Activated CD4-positive, alpha-beta T cell treated with anti-CD3 and anti-CD28 coated beads, Interleukin-2, Interleukin-6, amounts not matched to agents 100 ng/mL and 50 ng/mL, durations not matched to agents 16 hours and 8 hours (primary cell): ENCODE measurements around the gene DRAXIN.
A peak's percentile ranks its signal among the peaks of the same experiment; 100 is the strongest.

ENCODE experiments used
- DNase-seq: peaks from one replicate; pipeline ENCODE4 v3.0.0-alpha.2; 2020

DRAXIN gene

DNA sequence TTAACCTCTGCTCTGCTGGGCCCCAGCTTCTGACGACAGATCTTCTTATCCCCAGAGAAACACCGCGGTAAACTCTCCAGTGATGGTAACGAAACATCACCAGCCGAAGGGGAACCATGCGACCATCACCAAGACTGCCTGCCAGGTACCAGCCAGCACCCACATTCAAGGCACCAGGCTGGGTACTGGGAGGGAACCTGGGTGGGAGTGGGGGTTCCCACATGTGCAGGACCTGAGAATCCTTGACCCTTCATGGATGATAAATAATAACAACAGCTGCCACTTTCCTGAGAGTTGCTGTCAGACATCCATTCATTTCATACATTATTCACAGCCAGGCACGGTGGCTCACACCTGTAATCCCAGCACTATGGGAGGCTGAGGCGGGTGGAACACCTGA is 20.8 kb downstream of the DRAXIN start:
- no peak for DNase-seq

DNA sequence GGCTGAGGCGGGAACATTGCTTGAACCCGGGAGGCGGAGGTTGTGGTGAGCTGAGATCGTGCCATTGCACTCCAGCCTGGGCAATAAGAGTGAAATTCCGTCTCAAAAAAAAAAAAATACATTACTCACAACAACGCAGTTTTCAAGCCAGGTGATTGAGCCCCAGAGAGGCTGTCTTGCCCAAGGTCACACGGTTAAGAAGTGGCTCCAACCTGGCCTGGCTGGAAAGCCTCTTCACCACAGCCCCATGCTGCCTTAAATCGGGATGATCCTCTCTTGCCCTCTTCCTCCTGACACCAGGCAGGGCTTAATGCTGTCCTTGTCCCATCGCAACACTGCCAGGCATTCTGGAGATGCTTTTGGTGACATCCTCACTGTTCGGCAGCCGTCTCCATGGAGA is 21.6 kb downstream of the DRAXIN start:
- DNase-seq, result no peak

DNA sequence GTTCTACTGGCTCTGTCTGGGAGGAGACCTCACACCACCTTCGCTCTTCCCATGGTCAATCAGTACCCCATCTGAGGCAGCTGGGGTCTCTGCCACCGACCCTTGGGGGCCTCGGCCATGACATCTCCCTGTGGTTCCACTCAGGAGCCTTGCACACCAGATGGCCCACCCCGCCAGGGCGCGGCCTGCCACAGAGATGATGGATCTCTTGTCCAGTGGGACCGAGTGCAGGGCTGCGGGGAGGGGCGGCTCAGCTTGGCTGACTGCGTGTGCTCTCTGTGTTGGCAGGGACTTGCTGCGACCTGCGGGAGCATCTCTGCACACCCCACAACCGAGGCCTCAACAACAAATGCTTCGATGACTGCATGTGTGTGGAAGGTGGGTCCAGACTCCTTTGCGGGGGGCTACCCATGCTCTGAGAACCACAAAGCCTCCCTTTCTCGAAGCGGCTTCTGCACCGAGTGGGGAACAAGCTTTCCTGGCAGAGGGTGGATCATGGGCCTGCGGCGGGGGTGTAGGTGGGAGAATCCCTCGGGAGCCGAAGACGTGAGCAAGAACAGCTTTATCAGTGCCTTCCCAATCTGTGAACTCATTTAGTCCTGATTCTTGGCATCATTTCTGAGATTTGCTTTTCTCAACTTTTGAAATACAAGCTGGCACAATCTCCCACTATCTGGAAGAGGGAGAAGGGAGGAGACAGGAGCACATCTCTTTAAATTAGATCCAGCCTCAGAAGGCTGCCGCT is 23.5 kb downstream of the DRAXIN start:
- no peak for DNase-seq

DNA sequence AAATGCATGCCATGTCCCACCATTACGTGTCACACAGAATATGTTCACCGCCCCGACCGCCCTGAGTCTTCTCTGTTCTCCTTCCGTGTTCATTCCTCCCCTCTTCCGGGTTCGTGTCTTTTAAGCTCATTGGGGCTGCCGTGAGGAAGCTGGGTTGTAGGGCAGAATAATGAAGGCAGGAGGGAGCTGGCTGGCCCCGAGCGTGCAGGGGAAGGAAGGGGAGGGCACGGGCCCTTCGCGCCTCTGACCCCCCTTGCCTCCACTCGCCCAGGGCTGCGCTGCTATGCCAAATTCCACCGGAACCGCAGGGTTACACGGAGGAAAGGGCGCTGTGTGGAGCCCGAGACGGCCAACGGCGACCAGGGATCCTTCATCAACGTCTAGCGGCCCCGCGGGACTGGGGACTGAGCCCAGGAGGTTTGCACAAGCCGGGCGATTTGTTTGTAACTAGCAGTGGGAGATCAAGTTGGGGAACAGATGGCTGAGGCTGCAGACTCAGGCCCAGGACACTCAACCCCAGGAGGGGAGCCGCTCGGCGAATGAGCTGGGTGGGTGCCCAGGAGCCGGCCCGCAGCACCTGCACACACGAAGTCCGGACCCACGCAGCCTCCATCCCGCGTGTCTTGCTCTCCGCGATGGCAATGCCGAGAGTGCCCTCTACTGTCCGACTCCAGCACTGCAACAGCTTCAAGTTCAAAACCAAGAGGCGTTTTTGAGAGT is 28.0 kb downstream of the DRAXIN start:
- DNase-seq, result peak; percentile 85

DNA sequence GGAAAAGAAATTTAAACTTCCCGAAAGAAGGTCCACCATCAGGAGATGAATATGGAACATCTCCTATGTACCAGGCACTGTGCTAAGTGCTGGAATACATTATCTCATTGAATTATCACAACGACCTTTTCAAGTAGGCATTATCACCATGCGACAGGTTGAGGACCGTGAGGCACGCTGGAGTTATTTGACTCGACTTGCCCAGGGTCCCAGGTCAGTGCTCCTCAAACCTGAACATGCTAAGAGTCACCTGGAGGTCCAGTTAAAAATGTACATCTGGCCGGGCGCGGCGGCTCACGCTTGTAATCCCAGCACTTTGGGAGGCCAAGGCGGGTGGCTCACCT is 28.5 kb downstream of the DRAXIN start:
- DNase-seq, result no peak

DNA sequence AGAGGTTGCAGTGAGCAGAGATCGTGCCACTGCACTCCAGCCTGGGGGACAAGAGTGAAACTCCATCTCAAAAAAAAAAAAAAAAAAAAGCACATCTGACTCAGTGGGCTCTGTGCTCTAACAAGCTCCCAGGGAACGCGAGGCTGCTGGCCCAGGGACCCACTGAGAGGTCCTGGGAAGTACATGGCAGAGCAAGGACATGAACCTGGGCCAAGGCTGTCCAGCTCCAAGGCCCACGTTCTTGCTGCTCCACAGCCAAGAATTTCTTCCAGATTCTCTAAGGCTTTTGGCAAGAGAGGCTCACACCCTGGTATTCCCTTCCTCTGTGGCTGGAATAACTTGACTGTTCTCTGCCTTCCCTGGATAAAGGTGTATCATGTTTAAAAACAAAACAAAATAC is 29.0 kb downstream of the DRAXIN start:
- no peak for DNase-seq

GRCh38 chr1:11721311-11721710 is 29.8 kb downstream of the DRAXIN start:
- no peak for DNase-seq

- no peak for DNase-seq
Measured at GRCh38 chr1:11722538-11722937, 31.0 kb downstream of the DRAXIN start.

- DNase-seq, result no peak
Measured at GRCh38 chr1:11725616-11726015, 34.1 kb downstream of the DRAXIN start.

- DNase-seq, result no peak
Measured at GRCh38 chr1:11727119-11727518, 35.6 kb downstream of the DRAXIN start.

DNA sequence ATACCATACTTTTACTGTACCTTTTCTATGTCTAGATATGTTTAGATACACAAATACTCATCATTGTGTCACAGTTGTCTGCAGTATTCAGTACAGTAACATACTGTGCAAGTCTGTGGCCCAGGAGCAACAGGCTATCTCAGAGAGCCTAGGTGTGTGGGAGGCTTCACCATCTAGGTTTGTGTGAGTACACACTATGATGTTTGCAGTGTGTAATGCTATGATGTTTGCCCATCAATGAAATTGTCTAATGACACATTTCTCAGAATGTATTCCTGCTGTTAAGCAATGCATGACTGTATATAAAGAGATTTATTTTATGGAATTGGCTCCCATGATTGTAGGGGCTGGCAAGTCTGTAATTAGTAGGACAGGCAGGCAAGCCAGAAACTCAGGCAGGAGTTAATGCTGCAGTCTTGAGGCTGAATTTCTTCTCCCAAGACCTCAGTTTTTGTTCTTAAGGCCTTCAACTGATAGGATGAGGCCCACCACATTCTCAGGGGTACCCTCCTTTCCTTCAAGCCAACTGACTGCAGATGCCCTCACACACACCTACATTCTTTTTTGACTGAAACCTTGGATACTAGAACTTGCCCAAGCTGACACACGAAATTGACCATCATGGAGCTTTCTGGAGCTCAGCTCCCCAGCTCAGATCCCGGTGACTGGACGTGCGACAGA is 36.8 kb downstream of the DRAXIN start:
- DNase-seq, result no peak

- no peak for DNase-seq
Measured at GRCh38 chr1:11729155-11729497, 37.6 kb downstream of the DRAXIN start.

- DNase-seq, result no peak
Measured at GRCh38 chr1:11729498-11730428, 38.3 kb downstream of the DRAXIN start.

DNA sequence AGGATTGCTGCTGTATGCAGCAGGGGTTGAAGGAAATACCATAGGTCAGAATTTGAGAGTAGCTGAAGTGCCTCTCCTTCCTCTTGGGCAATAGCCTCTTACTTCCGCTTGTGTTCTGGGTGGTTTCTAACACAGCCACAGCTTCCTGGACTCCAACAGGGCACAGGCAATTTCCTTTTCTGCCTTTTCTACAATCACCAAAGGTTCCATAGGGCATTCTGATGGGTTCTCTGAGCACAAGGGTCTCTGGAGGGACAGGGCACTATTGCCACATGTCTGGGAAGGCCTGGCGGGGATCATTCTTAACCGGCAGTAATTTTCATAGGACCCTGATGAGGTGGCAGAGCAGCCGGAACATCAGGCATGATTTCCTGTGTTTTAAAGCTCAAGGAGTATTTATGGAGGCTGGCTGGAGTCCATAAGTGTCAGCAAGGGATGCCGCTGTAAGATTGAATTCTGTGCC is 39.0 kb downstream of the DRAXIN start:
- peak; percentile 79 for DNase-seq

DNA sequence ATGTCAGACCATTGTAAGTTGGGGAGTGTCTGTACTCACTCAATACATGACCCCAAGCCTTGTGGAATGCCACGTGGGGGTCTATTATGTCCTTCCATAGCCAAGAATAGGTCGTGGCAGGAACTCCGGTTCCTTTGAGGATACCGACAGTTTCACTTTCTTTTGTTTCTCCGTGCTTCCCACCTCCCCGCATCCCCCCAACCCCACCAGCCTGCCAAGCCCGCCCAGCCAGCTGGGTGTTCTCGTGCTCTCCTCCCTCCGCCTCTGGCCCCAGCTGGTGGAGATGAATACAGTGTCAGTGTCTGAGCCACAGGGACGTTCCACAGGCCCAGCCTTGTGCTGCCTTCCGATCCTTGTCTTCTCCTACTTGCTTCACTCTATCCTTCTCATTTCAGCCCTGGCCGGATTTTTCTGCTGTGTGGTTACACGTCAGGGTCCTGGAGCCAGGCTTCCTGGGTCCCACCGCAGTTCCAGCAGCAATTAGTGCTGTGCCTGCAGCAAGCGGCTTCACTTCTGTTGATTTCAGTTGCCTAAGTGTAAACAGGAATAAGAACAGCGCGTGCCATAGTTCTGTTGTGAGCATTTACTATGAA is 40.3 kb downstream of the DRAXIN start:
- no peak for DNase-seq

DNA sequence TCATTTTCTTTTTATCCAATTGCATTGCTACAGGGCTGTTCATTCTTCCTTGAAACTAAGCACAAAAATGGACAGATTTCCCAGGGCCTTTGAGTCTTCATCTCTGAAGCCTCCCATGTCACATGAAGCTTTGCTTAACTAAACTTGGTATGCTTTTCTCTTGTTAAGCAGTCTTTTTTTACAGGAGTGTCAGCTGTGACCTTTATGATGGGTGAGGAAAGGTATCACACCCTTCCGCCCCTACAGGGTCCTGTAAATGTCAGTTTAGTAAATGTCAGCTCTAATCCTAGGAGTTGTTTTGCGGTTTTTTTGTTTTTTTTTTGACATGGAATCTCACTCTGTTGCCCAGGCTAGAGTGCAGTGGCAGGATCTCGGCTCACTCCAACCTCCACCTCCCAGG is 41.8 kb downstream of the DRAXIN start:
- no peak for DNase-seq

DNA sequence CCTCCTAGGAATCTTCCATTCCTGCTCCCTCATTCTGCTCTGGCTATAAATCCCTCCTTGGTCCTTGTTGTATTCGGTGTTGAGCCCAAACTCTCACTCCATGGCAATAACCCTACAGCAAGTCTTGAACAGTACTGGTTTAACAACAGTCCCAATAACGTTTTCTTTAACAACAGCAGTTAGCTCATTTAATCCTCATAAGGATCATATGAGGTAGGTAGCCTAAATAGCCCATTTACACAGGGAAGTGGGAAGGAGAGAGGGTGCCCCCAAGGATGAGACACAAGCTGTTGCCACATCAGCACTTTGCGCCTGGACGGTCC is 44.0 kb downstream of the DRAXIN start:
- DNase-seq, result no peak

DNA sequence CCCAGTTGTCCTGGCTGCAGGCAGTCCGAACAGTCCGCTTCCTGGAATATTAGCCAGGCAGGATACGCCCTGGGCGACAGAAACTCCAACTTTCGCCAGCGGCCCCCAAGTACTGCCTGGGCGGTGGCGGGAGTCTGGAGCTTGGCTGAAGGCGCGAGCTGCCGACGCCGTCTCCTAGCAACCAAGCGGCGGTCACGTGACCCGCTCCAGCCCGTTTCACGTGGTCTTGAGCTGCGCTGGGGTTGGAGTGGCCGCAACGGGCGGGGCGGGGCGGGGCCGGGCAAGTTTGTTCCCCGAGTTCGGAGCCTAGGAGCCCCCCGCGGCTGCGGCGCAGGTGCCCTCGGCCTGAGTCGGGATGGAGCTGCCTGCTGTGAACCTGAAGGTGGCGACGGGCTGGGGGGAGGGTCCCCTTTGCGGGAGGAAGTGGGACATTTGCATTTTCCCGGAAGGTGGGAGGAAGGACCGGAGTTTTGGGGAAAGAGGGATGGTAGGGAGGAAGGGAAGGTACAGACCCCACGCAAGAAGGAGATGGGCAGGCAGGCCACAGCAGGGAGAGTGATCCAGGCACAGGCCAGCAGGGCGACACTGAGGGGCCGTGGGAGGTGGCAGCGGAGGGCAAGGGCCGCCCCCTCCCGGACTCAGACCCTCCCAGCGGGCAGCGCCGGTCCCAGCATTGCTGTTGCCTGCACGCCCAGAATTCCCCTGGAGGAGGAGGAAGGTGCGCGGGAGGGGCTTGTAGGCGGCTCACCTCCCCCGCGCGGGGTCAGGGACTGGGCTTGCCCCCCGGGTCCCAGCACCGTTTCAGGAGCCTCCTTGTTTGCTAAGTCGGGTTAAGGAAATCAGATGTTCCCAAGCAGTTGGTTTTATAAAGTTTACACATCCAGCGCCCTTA is 44.6 kb downstream of the DRAXIN start, which contains the start of gene AGTRAP:
TSS of gene AGTRAP (plus strand) at position 283 of the 892 bp plus-strand sequence. CDS start at position 356, 73 bp downstream.
- DNase-seq, result peak; percentile 93

DNA sequence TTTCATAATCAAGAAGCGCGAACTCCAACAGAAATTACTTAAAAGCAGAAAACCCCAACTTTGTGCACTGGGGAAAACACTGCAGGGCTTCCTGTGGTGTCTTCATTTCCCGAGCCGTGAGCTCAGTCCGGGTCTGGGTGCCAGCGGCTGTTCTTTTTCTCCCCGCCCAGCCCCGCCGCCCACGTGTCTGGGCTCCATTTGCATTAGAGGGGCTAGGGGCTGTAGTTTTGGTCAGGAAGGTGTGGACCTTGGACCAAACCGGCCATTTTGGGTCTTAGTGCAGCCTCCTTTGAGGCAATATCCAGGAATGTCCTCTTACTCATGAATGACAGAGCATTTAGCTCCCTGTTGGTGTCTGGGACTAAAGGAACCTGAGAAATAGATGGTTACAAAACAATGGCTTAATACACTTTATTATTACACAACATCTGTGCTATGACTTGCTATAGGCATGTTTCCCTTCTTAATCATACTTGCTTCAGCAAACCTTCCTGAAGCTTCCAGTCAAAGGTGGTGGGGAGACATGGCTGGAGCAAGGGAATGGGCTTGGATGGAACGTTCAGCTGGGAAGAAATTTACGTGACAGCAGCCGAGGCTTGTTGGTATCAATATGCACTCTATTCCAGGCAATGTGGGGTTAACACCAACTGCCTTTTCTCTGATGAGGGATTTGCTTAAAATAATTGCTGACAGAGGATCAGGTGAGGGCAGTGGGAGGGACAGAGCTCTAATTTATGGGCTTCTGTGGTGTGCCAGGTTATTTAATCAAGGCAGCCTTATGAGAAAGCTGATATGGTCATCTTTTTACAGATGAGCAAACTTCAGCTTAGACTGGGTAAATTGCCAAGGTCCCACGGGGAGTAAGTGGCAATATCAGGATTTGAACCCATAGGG is 45.5 kb downstream of the DRAXIN start:
- peak; percentile 67 for DNase-seq

DNA sequence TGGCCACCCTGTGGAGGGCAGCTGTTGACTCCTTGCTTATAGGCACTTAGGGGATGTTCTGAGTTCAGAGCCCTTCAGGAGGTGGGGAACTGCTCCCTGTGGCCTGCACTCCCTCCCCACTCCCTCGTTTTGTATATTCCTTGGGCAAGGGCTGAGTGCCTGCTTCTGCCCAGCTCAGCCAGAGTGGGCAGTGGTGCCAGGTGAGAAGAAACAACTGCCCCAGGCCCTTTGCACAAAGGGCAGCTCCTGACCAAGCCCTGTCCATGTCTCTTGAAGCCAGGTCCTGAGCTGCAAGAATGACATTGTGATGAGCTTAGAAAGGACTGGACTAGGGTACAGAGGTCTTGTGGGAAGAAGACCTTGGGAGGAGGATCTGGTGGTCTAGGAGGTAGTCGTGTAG is 46.6 kb downstream of the DRAXIN start:
- DNase-seq, result no peak
